Mucosa of rectum (tissue), 2 donors: ENCODE results near the gene CNTNAP4.

ENCODE experiments used
- H3K27ac ChIP-seq, 2 donors: one replicate each; pipeline ENCODE4 v1.7.0; 2013; ENCODE audit warnings: inconsistent platforms in 2 of 2, low read depth in 2 of 2, low read length in 2 of 2
- H3K27me3 ChIP-seq, 2 donors: one replicate each; pipeline ENCODE4 v1.7.0; 2013; ENCODE audit warnings: low read length in 2 of 2; ENCODE audit not compliant: control insufficient read depth in 2 of 2, insufficient read depth in 2 of 2
- H3K36me3 ChIP-seq, 2 donors: one replicate each; pipeline ENCODE4 v1.7.0; 2013; ENCODE audit warnings: low read length in 2 of 2; ENCODE audit not compliant: control insufficient read depth in 2 of 2, insufficient read depth in 2 of 2
- H3K4me1 ChIP-seq, 2 donors: one replicate each; pipeline ENCODE4 v1.7.0; 2013; ENCODE audit warnings: low read length in 2 of 2, mild to moderate bottlenecking in 1 of 2; ENCODE audit not compliant: control insufficient read depth in 2 of 2, insufficient read depth in 2 of 2
- H3K4me3 ChIP-seq, 2 donors: one replicate each; pipeline ENCODE4 v1.7.0; 2013; ENCODE audit warnings: low read length in 2 of 2
- H3K9ac ChIP-seq, 2 donors: one replicate each; pipeline ENCODE4 v1.7.0; 2013; ENCODE audit warnings: low read length in 2 of 2, low read depth in 1 of 2, mild to moderate bottlenecking in 1 of 2
- H3K9me3 ChIP-seq, 2 donors: one replicate each; pipeline ENCODE4 v1.7.0; 2013; ENCODE audit warnings: low read length in 2 of 2; ENCODE audit not compliant: control insufficient read depth in 2 of 2
- donor health status: healthy.
- donor health status: Normal muscosa, but diverticular disease.

Gene CNTNAP4

DNA sequence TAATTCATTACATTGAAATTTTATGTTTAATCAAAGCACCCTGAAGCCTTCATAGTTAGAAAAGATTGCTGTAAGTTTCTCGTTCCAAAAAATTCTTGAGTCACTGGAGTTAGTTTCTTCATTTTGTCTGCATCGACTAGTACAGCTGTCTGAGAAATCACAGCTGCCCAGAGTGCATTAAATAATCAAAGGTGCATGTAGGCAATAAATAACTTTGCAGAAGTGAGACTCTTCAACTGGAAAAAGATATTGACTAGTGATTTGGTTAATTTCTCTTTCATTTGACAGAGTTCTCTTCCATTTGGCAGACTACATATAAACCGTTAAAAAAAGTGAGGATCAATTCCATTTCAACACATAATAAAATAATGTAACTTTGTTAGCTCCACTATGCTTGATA lies 234.0 kb downstream of the CNTNAP4 start:
- no peak overlapping the region for H3K9ac ChIP-seq
- no peaks in the 10 kb centered on the region for H3K27me3 ChIP-seq
- no peaks in the 10 kb centered on the region for H3K4me1 ChIP-seq
- no peaks in the 10 kb centered on the region for H3K36me3 ChIP-seq
- H3K27ac ChIP-seq = no peak overlapping the region
- no peaks in the 10 kb centered on the region for H3K9me3 ChIP-seq
- no peak overlapping the region for H3K4me3 ChIP-seq

DNA sequence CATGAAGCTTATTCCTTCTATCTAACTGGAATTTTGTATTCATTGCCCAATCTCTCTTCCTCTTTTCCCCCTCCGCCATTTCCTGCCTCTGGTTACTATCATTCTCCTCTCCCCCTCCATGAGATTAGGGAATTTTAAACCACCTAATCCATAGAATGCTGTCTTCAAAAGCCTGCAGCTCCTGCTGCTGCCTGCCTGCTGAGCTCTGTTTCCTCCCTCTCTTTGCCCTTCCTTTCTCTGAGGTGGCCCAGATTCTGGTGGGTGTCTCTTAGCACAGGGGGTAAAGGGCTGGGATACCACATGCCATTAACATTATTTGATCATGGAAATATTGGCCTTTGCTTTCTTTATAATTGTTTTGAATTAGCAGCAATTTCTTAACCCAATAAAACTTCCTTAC lies 241.6 kb downstream of the CNTNAP4 start:
- H3K4me1 ChIP-seq = no peaks in the 10 kb centered on the region
- no peaks in the 10 kb centered on the region for H3K36me3 ChIP-seq
- no peak overlapping the region for H3K9ac ChIP-seq
- H3K27ac ChIP-seq = no peak overlapping the region
- no peaks in the 10 kb centered on the region for H3K9me3 ChIP-seq
- no peaks in the 10 kb centered on the region for H3K27me3 ChIP-seq
- no peak overlapping the region for H3K4me3 ChIP-seq

DNA sequence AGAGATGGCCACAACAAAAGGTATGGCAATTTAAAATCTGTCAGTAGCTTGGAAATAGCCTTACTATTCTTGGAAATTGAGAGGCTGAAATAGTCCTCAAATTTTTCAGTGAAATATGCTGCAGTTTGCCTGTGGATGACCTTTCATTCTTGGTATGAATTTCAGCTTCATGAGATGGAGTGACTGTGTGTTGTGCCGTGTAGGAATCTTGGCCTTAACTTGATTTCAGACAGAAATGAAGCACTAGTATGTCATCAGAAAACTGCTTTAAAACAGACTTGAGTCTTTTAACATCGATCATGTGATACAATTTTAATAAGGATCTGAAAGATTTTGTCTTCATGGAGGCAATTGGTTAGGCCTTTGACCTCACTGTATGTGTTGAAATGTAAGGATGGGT lies 247.2 kb downstream of the CNTNAP4 start:
- Histone ChIP-seq H3K36me3 (no peaks in the 10 kb centered on the region), H3K4me1 (no peaks in the 10 kb centered on the region), H3K9me3 (no peaks in the 10 kb centered on the region), H3K27ac (no peak overlapping the region), H3K4me3 (no peak overlapping the region), H3K27me3 (no peaks in the 10 kb centered on the region), H3K9ac (no peak overlapping the region)

GRCh38 chr16:76524769-76525168 lies 247.6 kb downstream of the CNTNAP4 start:
- Histone ChIP-seq H3K9me3 (no peaks in the 10 kb centered on the region), H3K36me3 (no peaks in the 10 kb centered on the region), H3K27me3 (no peaks in the 10 kb centered on the region), H3K4me1 (no peaks in the 10 kb centered on the region), H3K9ac (no peak overlapping the region), H3K4me3 (no peak overlapping the region), H3K27ac (no peak overlapping the region)

DNA sequence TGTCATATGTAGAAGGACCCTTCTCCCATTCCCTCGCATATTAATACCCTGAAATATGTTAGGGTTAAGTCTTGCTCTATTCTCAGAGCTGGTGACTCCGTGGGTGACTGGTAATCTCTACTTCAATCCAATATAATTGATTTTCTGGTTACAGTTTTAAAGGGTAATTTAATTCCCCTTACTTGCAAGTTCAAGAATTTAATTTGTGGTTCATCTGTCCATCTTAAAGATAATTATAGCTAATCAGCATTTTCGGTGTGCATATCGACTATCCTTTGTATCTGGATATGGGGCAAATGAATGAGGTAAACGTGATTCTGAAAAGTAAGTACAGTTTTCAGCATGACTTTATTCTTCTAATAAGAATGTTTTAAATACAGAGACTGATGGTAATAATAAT lies 250.0 kb downstream of the CNTNAP4 start:
- H3K4me1 ChIP-seq = no peaks in the 10 kb centered on the region
- H3K9ac ChIP-seq = no peak overlapping the region
- H3K4me3 ChIP-seq = no peak overlapping the region
- no peaks in the 10 kb centered on the region for H3K9me3 ChIP-seq
- H3K36me3 ChIP-seq = no peaks in the 10 kb centered on the region
- no peaks in the 10 kb centered on the region for H3K27me3 ChIP-seq
- no peak overlapping the region for H3K27ac ChIP-seq

GRCh38 chr16:76529120-76529519 lies 251.9 kb downstream of the CNTNAP4 start:
- Histone ChIP-seq H3K27me3 (no peaks in the 10 kb centered on the region), H3K4me1 (no peaks in the 10 kb centered on the region), H3K9me3 (no peaks in the 10 kb centered on the region), H3K36me3 (no peaks in the 10 kb centered on the region), H3K4me3 (no peak overlapping the region), H3K27ac (no peak overlapping the region), H3K9ac (no peak overlapping the region)

- Histone ChIP-seq H3K4me3 (no peak overlapping the region), H3K36me3 (no peaks in the 10 kb centered on the region), H3K4me1 (no peaks in the 10 kb centered on the region), H3K27me3 (no peaks in the 10 kb centered on the region), H3K27ac (no peak overlapping the region), H3K9ac (no peak overlapping the region), H3K9me3 (no peaks in the 10 kb centered on the region)
Observed at GRCh38 chr16:76531236-76531635, 254.0 kb downstream of the CNTNAP4 start.

GRCh38 chr16:76532188-76532973 lies 255.2 kb downstream of the CNTNAP4 start:
- H3K4me1 ChIP-seq = no peaks in the 10 kb centered on the region
- no peaks in the 10 kb centered on the region for H3K9me3 ChIP-seq
- H3K4me3 ChIP-seq = no peak overlapping the region
- H3K9ac ChIP-seq = no peak overlapping the region
- H3K27me3 ChIP-seq = no peaks in the 10 kb centered on the region
- no peak overlapping the region for H3K27ac ChIP-seq
- no peaks in the 10 kb centered on the region for H3K36me3 ChIP-seq

DNA sequence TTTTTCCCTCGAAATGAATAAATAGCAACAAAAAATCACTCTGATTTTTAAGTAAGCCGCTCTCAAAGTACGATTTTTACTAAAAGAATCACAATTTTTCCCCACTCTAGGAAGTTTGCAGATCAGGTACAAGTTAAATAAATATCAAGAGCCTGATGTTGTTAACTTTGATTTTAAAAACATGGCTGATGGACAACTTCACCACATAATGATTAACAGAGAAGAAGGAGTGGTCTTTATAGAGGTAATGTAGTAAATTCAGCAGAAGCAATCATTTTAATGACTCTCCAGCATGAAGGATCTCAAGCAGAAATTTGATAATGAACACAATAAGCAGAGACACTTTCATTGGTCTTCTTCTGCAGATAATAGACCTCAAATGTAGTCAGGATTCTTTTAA lies 262.4 kb downstream of the CNTNAP4 start:
- Histone ChIP-seq H3K9ac (no peak overlapping the region), H3K4me3 (no peak overlapping the region), H3K9me3 (no peaks in the 10 kb centered on the region), H3K27me3 (no peaks in the 10 kb centered on the region), H3K36me3 (no peaks in the 10 kb centered on the region), H3K27ac (no peak overlapping the region), H3K4me1 (no peaks in the 10 kb centered on the region)

DNA sequence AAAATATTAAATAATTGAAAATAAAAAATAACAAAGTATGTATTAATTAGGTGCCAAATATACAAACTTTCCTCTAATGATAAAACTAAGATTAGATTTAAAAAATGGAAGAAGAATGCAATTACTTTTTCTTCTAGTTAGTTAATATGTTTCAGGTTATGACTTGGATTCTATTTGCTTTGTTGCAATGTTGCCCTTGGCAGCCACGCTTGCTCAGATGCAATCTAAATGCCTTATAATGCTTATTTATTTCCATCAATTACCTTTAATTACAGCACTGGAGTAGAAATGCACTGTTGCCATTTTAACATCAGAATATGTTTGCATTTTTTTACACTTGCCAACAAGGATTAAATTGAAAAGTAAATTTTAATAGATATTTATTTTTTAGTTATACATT lies 263.9 kb downstream of the CNTNAP4 start:
- H3K4me1 ChIP-seq = no peaks in the 10 kb centered on the region
- H3K27me3 ChIP-seq = no peaks in the 10 kb centered on the region
- no peaks in the 10 kb centered on the region for H3K36me3 ChIP-seq
- no peak overlapping the region for H3K9ac ChIP-seq
- H3K9me3 ChIP-seq = no peaks in the 10 kb centered on the region
- no peak overlapping the region for H3K4me3 ChIP-seq
- no peak overlapping the region for H3K27ac ChIP-seq
